ENCODE measurements around the gene G0S2. TPM values are rescaled to one million over a fixed set of nuclear protein-coding genes. Genes with fewer than 3 reads are reported as not detected.

The G0S2 gene
- total RNA-seq, 1 experiment from 2014 or later, result 620 TPM

DNA sequence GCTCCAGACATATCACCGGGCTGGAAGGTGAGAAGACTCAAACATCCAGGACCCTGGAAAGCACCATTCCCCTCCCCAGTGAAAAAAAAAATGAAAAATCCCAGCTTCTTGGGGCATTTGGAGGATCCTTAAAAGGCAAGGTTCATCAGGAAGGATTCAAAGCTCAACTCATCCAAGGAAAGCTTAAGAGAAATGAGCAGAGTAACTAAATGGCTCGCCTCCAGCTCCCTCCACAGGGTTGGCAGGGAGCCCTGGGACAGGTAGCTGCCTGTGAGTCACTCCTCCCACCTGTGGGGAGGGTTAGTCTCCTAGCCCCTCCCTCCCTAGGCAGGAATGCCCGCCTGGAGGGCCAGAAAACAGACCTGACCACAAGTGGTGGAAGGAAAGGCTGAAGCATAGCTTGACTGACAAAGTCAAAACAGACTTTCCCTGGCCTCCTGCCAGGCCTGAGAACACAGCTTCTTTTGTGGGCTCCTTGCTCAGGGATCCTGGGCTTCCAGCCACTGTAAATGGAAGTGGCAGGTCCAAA is 22.3 kb upstream of the G0S2 start:
- Histone ChIP-seq H3K27me3 (ENCODE audit: low read length) (no peaks in the 10 kb centered on the region), H3K79me2 (ENCODE audit: low read length) (peaks cover 65% of the 10 kb centered on the region), H3K4me3 (ENCODE audit: low read length) (peak overlapping the region; percentile 82), H3F3A (ENCODE audit: low read length, unreplicated experiment) (peaks cover 22% of the 10 kb centered on the region), H3K36me3 (ENCODE audit: low read depth, low read length) (peaks cover 28% of the 10 kb centered on the region), H4K20me1 (ENCODE audit: low read length) (peaks cover 27% of the 10 kb centered on the region), H3K4me1 (ENCODE audit: insufficient read depth, low read length) (peaks cover 81% of the 10 kb centered on the region), H3K9ac (ENCODE audit: low read length) (peak overlapping the region; percentile 93), H3K27ac (ENCODE audit: low read length) (peak overlapping the region; percentile 95), H3K9me3 (ENCODE audit: low read length) (no peaks in the 10 kb centered on the region), H3K4me2 (ENCODE audit: low read length) (peak overlapping the region; percentile 97), H2AFZ (ENCODE audit: low read length) (no peak overlapping the region), H3K9me2 (replicated peaks; ENCODE audit: low read length) (no peaks in the 10 kb centered on the region)
- peak; percentile 100 for DNase-seq
- no peak for TF ChIP-seq EZH2phosphoT487 (IDR thresholded peaks at IDR 0.05; ENCODE audit: borderline replicate concordance, low read length)
- TF ChIP-seq EZH2 (IDR thresholded peaks at IDR 0.05; ENCODE audit: low read length, unreplicated experiment), result no peak
- no peak for TF ChIP-seq CTCF (conservative IDR thresholded peaks at IDR 0.05; ENCODE audit: low read depth, low read length)
- POLR2A ChIA-PET (ENCODE audit: unreplicated experiment), result interaction anchor here (0.5 to 2.0 kb wide), 8 partner anchors 20 to 1248 kb away, joined by 3 to 19 read pairs (median 4); partner anchors contain the start of gene G0S2
- peak; percentile 28 for ATAC-seq
- CTCF ChIA-PET, result interaction anchor here (0.5 to 0.6 kb wide), 4 partner anchors 10 to 1535 kb away, joined by 3 to 20 read pairs (median 3); no protein-coding TSS in a partner anchor
- intact Hi-C loops (cut with micrococcal nuclease), result no loop called here
- BruUV-seq (replicated peaks), result TSS peak; percentile 26

DNA sequence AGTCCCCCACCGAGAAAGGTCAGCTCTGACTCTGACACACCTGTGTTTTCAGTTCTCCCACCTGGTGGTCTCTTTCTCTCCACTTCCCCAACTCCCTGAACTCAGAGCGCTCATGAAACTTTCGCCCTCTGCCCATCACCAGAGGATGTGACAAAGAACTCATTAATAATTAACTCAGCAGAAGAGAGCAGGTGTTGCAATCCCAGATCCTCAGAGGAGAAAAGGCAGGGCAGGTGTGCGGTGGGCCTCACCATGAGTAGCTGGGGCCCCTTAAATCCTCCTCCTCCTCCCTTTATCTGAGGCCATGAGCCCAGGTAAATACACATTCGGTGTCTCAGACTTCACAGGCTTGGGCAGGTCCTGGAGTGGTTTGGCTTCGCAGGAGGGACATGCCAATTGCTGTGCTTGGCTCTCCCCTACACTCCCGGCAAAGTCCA is 21.3 kb upstream of the G0S2 start:
- Histone ChIP-seq H3K79me2 (ENCODE audit: low read length) (peaks cover 55% of the 10 kb centered on the region), H2AFZ (ENCODE audit: low read length) (no peak overlapping the region), H3K4me1 (ENCODE audit: insufficient read depth, low read length) (peaks cover 82% of the 10 kb centered on the region), H3K9me2 (replicated peaks; ENCODE audit: low read length) (no peaks in the 10 kb centered on the region), H3F3A (ENCODE audit: low read length, unreplicated experiment) (peaks cover 22% of the 10 kb centered on the region), H3K36me3 (ENCODE audit: low read depth, low read length) (peaks cover 19% of the 10 kb centered on the region), H3K4me3 (ENCODE audit: low read length) (0 out of 2 replicates have a peak overlapping the region, but pooled peaks have one; percentile 16), H3K9me3 (ENCODE audit: low read length) (no peaks in the 10 kb centered on the region), H3K27me3 (ENCODE audit: low read length) (no peaks in the 10 kb centered on the region), H4K20me1 (ENCODE audit: low read length) (peaks cover 19% of the 10 kb centered on the region), H3K27ac (ENCODE audit: low read length) (peak overlapping the region; percentile 95), H3K4me2 (ENCODE audit: low read length) (peak overlapping the region; percentile 97), H3K9ac (ENCODE audit: low read length) (peak overlapping the region; percentile 56)
- intact Hi-C loops (cut with micrococcal nuclease), result no loop called here
- ATAC-seq (no peak), DNase-seq (no peak)
- POLR2A ChIA-PET (ENCODE audit: unreplicated experiment), result no interaction called here
- no peak for TF ChIP-seq EZH2phosphoT487 (IDR thresholded peaks at IDR 0.05; ENCODE audit: borderline replicate concordance, low read length)
- no peak for TF ChIP-seq EZH2 (IDR thresholded peaks at IDR 0.05; ENCODE audit: low read length, unreplicated experiment)
- TF ChIP-seq CTCF (conservative IDR thresholded peaks at IDR 0.05; ENCODE audit: low read depth, low read length), result no peak
- BruUV-seq (replicated peaks), result no TSS peak
- CTCF ChIA-PET, result no interaction called here

Measured in PC-3 (cell line).